Type B pancreatic cell (in vitro differentiated cells): ENCODE results near the gene CRAMP1. TPM values are rescaled to one million over a fixed set of nuclear protein-coding genes. Genes with fewer than 3 reads are reported as not detected.

ENCODE experiments used
- DNase-seq: peaks from one replicate; pipeline ENCODE4 v3.0.0; 2021; ENCODE audit warnings: mixed read lengths; ENCODE audit not compliant: unreplicated experiment; ENCODE audit errors: extremely low spot score
- H3K27ac Mint-ChIP-seq: 2 replicates; pipeline ENCODE4 v1.8.0; 2021; ENCODE audit warnings: mild to moderate bottlenecking, mixed read lengths
- H3K27me3 Mint-ChIP-seq: 2 replicates; pipeline ENCODE4 v1.8.0; 2021; ENCODE audit warnings: mixed read lengths
- H3K36me3 Mint-ChIP-seq: 2 replicates; pipeline ENCODE4 v1.8.0; 2021; ENCODE audit warnings: mixed read lengths
- H3K4me1 Mint-ChIP-seq: one replicate; pipeline ENCODE4 v1.8.0; 2021; ENCODE audit warnings: mixed read lengths; ENCODE audit not compliant: unreplicated experiment
- H3K4me3 Mint-ChIP-seq: 2 replicates; pipeline ENCODE4 v1.8.0; 2021; ENCODE audit warnings: mild to moderate bottlenecking, mixed read lengths
- H3K9me3 Mint-ChIP-seq: 2 replicates; pipeline ENCODE4 v1.8.0; 2021; ENCODE audit warnings: mixed read lengths
- CTCF ChIP-seq: fragments of 200-600 bp; sonication (generic); conservative IDR thresholded peaks from 2 replicates; pipeline ENCODE4 v1.5.0; 2021; ENCODE audit warnings: antibody characterized with exemption, mild to moderate bottlenecking
- total RNA-seq: library from RNA; stranded (reverse); gene quantifications from 2 replicates; pipeline ENCODE4 v1.2.1, GENCODE V29; 2021; ENCODE audit warnings: low replicate concordance

Gene CRAMP1
- total RNA-seq, 1 donor from 2014 or later, result 31.4 TPM

GRCh38 chr16:1610071-1610898, 1.9 kb upstream of the CRAMP1 start:
- peak overlapping the region; percentile 94 for H3K4me3 Mint-ChIP-seq
- H3K9me3 Mint-ChIP-seq, result no peaks in the 10 kb centered on the region
- no peak for TF ChIP-seq CTCF
- DNase-seq, result peak; percentile 96
- H3K4me1 Mint-ChIP-seq, result peaks cover 13% of the 10 kb centered on the region
- H3K27ac Mint-ChIP-seq, result peak overlapping the region; percentile 98
- H3K36me3 Mint-ChIP-seq, result peaks cover 13% of the 10 kb centered on the region
- peaks cover 9% of the 10 kb centered on the region for H3K27me3 Mint-ChIP-seq

GRCh38 chr16:1610899-1611632, 1.1 kb upstream of the CRAMP1 start:
- DNase-seq, result no peak
- H3K27me3 Mint-ChIP-seq, result peaks cover 9% of the 10 kb centered on the region
- H3K36me3 Mint-ChIP-seq, result peaks cover 13% of the 10 kb centered on the region
- no peak for TF ChIP-seq CTCF
- H3K9me3 Mint-ChIP-seq, result no peaks in the 10 kb centered on the region
- H3K4me1 Mint-ChIP-seq, result peaks cover 19% of the 10 kb centered on the region
- H3K4me3 Mint-ChIP-seq, result peak overlapping the region; percentile 94
- H3K27ac Mint-ChIP-seq, result peak overlapping the region; percentile 98

GRCh38 chr16:1613211-1613622, 1.1 kb downstream of the CRAMP1 start:
- H3K27me3 Mint-ChIP-seq, result peaks cover 9% of the 10 kb centered on the region
- H3K4me3 Mint-ChIP-seq, result peak overlapping the region; percentile 96
- DNase-seq, result no peak
- H3K4me1 Mint-ChIP-seq, result peaks cover 19% of the 10 kb centered on the region
- peaks cover 7% of the 10 kb centered on the region for H3K36me3 Mint-ChIP-seq
- peak overlapping the region; percentile 92 for H3K27ac Mint-ChIP-seq
- no peak for TF ChIP-seq CTCF
- H3K9me3 Mint-ChIP-seq, result no peaks in the 10 kb centered on the region

- DNase-seq, result no peak
- peak overlapping the region; percentile 96 for H3K4me3 Mint-ChIP-seq
- peaks cover 9% of the 10 kb centered on the region for H3K27me3 Mint-ChIP-seq
- peaks cover 19% of the 10 kb centered on the region for H3K4me1 Mint-ChIP-seq
- H3K36me3 Mint-ChIP-seq, result peaks cover 11% of the 10 kb centered on the region
- no peak for TF ChIP-seq CTCF
- H3K9me3 Mint-ChIP-seq, result no peaks in the 10 kb centered on the region
- H3K27ac Mint-ChIP-seq, result peak overlapping the region; percentile 92
These were observed 1.7 kb downstream of the CRAMP1 start for GRCh38 chr16:1613728-1614455.

- peak overlapping the region; percentile 91 for H3K4me3 Mint-ChIP-seq
- no peak overlapping the region for H3K27ac Mint-ChIP-seq
- no peaks in the 10 kb centered on the region for H3K9me3 Mint-ChIP-seq
- peaks cover 9% of the 10 kb centered on the region for H3K36me3 Mint-ChIP-seq
- no peak for TF ChIP-seq CTCF
- DNase-seq, result no peak
- H3K4me1 Mint-ChIP-seq, result peaks cover 13% of the 10 kb centered on the region
- peaks cover 9% of the 10 kb centered on the region for H3K27me3 Mint-ChIP-seq
These were observed 2.4 kb downstream of the CRAMP1 start for GRCh38 chr16:1614456-1615102.
